HepG2 (cell line): ENCODE data around the gene HDAC10. TPM values are rescaled to one million over a fixed set of nuclear protein-coding genes. Genes with fewer than 3 reads are reported as not detected.

ENCODE experiments used
- ATAC-seq: fragments of 200-7000 bp; cut with Tn5 transposase; 3 replicates; pipeline ENCODE4 v1.9.1; 2020; ENCODE audit warnings: mild to moderate bottlenecking, moderate library complexity
- BruUV-seq: library from RNA; stranded (reverse); fragments of 400-500 nt; replicated peaks from 2 replicates; lab custom pipeline; 2021; lab: Mats Ljungman, UMichigan
- CTCF ChIA-PET: fragments of 300-600 bp; formaldehyde crosslinking; extraction: SDS; loops from one replicate; lab custom pipeline; 2021; ENCODE audit warnings: low total read pairs, inconsistent platforms, low intra/inter-chr PET ratio; lab: Yijun Ruan, JAX
- POLR2A ChIA-PET: fragments of 350-600 bp; sonication (Branson Sonifier 250); formaldehyde crosslinking; loops from one replicate; lab custom pipeline; 2020; ENCODE audit warnings: antibody characterized with exemption, inconsistent platforms; lab: Yijun Ruan, JAX
- DNase-seq: peaks from one replicate; pipeline ENCODE4 v3.0.0-alpha.2; 2015; ENCODE audit warnings: low spot score
- FAIRE-seq: peaks from 3 replicates; lab custom pipeline; 2011; peaks lifted over from hg19 to GRCh38; lab: Jason Lieb, UNC
- H2AFZ ChIP-seq: one replicate; pipeline ENCODE4 v1.6.1; 2011; ENCODE audit warnings: low read length, inconsistent platforms
- H3K27ac ChIP-seq: fragments of 300-600 bp; 3 replicates; pipeline ENCODE4 v1.8.0; 2011; ENCODE audit warnings: mixed run types, mild to moderate bottlenecking, mixed read lengths, low read length, inconsistent platforms; ENCODE audit not compliant: insufficient read depth; ENCODE audit errors: extremely low read length
- H3K27me3 ChIP-seq, 2 experiments: fragments of 200-600 bp in 1 of 2; 2 replicates in 1 of 2; 3 replicates in 1 of 2; pipeline versions ENCODE4 v1.6.0 to v1.8.0; 2011; ENCODE audit warnings: low read length in 2 of 2, mild to moderate bottlenecking in 2 of 2, moderate library complexity in 2 of 2, inconsistent platforms in 1 of 2; ENCODE audit not compliant: insufficient read depth in 2 of 2, control insufficient read depth in 1 of 2
- H3K36me3 ChIP-seq, 2 experiments: fragments of 200-600 bp in 1 of 2; replicated peaks in 1 of 2; 2 replicates in 1 of 2; 3 replicates in 1 of 2; pipeline versions ENCODE4 v1.5.1 to v1.8.0; 2011; ENCODE audit warnings: low read length in 2 of 2, inconsistent platforms in 1 of 2; ENCODE audit not compliant: insufficient read depth in 2 of 2, control insufficient read depth in 1 of 2
- H3K4me1 ChIP-seq: 2 replicates; pipeline ENCODE4 v1.5.1; 2012; ENCODE audit warnings: low read length, inconsistent platforms; ENCODE audit not compliant: insufficient read depth
- H3K4me2 ChIP-seq: 2 replicates; pipeline ENCODE4 v1.6.0; 2011; ENCODE audit warnings: low read depth, low read length, inconsistent platforms
- H3K4me3 ChIP-seq, 3 experiments: fragments of 200-600 bp in 1 of 3; sonication (generic), shearing (Covaris generic) in 1 of 3; replicated peaks in 1 of 3; 2 replicates each; pipeline ENCODE4 v1.5.1; 2011 to 2016; ENCODE audit warnings: low read length in 3 of 3, inconsistent platforms in 2 of 3, low read depth in 2 of 3, mild to moderate bottlenecking in 2 of 3, control low read depth in 1 of 3, mixed read lengths in 1 of 3; ENCODE audit not compliant: insufficient read depth in 1 of 3
- H3K79me2 ChIP-seq: one replicate; pipeline ENCODE4 v1.6.1; 2011; ENCODE audit warnings: low read length, inconsistent platforms; ENCODE audit not compliant: insufficient read depth
- H3K9ac ChIP-seq: 2 replicates; pipeline ENCODE4 v1.6.0; 2011; ENCODE audit warnings: mild to moderate bottlenecking, low read depth, low read length, inconsistent platforms; ENCODE audit not compliant: insufficient read depth
- H3K9me3 ChIP-seq: 2 replicates; pipeline ENCODE4 v1.5.1; 2012; ENCODE audit warnings: mild to moderate bottlenecking, low read length
- H4K20me1 ChIP-seq: 2 replicates; pipeline ENCODE4 v1.6.0; 2011; ENCODE audit warnings: inconsistent platforms, mild to moderate bottlenecking, low read length, moderate library complexity; ENCODE audit not compliant: insufficient read depth
- ATF2 ChIP-seq: sonication (generic); formaldehyde crosslinking; IDR thresholded peaks from 2 replicates; pipeline ENCODE4 v1.4.0; 2020; ENCODE audit warnings: missing genetic modification reagents
- IKZF5 ChIP-seq: IDR thresholded peaks from 2 replicates; pipeline ENCODE4 v1.6.1; 2018; ENCODE audit warnings: missing genetic modification reagents, mild to moderate bottlenecking, missing compliant biosample characterization
- JUNB ChIP-seq: sonication (generic); formaldehyde crosslinking; IDR thresholded peaks from 2 replicates; pipeline ENCODE4 v1.8.0; 2022; ENCODE audit warnings: missing genetic modification reagents, mild to moderate bottlenecking, borderline replicate concordance
- MXD1 ChIP-seq: sonication (generic); formaldehyde crosslinking; IDR thresholded peaks from 2 replicates; pipeline ENCODE4 v1.4.0; 2020; ENCODE audit warnings: mild to moderate bottlenecking, missing genetic modification reagents
- NFKB2 ChIP-seq: sonication (generic); formaldehyde crosslinking; IDR thresholded peaks from 2 replicates; pipeline ENCODE4 v1.4.0; 2020; ENCODE audit warnings: missing genetic modification reagents, borderline replicate concordance
- PAF1 ChIP-seq: IDR thresholded peaks from 2 replicates; pipeline ENCODE4 v1.6.1; 2016; ENCODE audit warnings: missing genetic modification reagents, missing compliant biosample characterization
- POGZ ChIP-seq: sonication (generic); formaldehyde crosslinking; IDR thresholded peaks from 2 replicates; pipeline ENCODE4 v1.4.0; 2020; ENCODE audit warnings: mild to moderate bottlenecking, missing genetic modification reagents
- RBM39 ChIP-seq: fragments of 200-400 bp; formaldehyde crosslinking; IDR thresholded peaks from one replicate; pipeline ENCODE4 v1.6.1; 2018; ENCODE audit warnings: antibody characterized with exemption, mild to moderate bottlenecking, low read depth, low read length; ENCODE audit not compliant: poor library complexity, severe bottlenecking
- RCOR2 ChIP-seq: IDR thresholded peaks from 2 replicates; pipeline ENCODE4 v1.6.1; 2016; ENCODE audit warnings: missing biosample characterization, missing genetic modification reagents
- SMYD3 ChIP-seq: sonication (generic); formaldehyde crosslinking; IDR thresholded peaks from 2 replicates; pipeline ENCODE4 v1.8.1; 2023; ENCODE audit warnings: mild to moderate bottlenecking, missing genetic modification reagents
- SYNCRIP ChIP-seq: fragments of 200-400 bp; formaldehyde crosslinking; IDR thresholded peaks from 2 replicates; pipeline ENCODE4 v1.6.1; 2018; ENCODE audit warnings: mild to moderate bottlenecking, low read depth, low read length; ENCODE audit not compliant: insufficient read depth
- ZBTB7B ChIP-seq: sonication (generic); formaldehyde crosslinking; IDR thresholded peaks from 2 replicates; pipeline ENCODE4 v1.4.0; 2020; ENCODE audit warnings: missing genetic modification reagents
- ZNF224 ChIP-seq: sonication (generic); formaldehyde crosslinking; IDR thresholded peaks from 2 replicates; pipeline ENCODE4 v1.5.0; 2020; ENCODE audit warnings: mild to moderate bottlenecking, missing genetic modification reagents
- ZNF329 ChIP-seq: sonication (generic); formaldehyde crosslinking; IDR thresholded peaks from 2 replicates; pipeline ENCODE4 v1.9.0; 2021; ENCODE audit warnings: low read depth, mild to moderate bottlenecking, missing genetic modification reagents
- ZNF354B ChIP-seq: sonication (generic); formaldehyde crosslinking; IDR thresholded peaks from 2 replicates; pipeline ENCODE4 v1.8.0; 2022; ENCODE audit warnings: mild to moderate bottlenecking, missing genetic modification reagents
- ZNF550 ChIP-seq: sonication (generic); formaldehyde crosslinking; IDR thresholded peaks from 2 replicates; pipeline ENCODE4 v1.4.0; 2020; ENCODE audit warnings: mild to moderate bottlenecking, missing genetic modification reagents, borderline replicate concordance
- ZNF589 ChIP-seq: sonication (generic); formaldehyde crosslinking; conservative IDR thresholded peaks from 2 replicates; pipeline ENCODE4 v1.8.0; 2022; ENCODE audit warnings: mild to moderate bottlenecking, moderate library complexity, missing genetic modification reagents
- ZNF724P ChIP-seq: sonication (generic); formaldehyde crosslinking; IDR thresholded peaks from 2 replicates; pipeline ENCODE4 v1.8.0; 2022; ENCODE audit warnings: missing genetic modification reagents, borderline replicate concordance
- ZUFSP ChIP-seq: sonication (generic); formaldehyde crosslinking; IDR thresholded peaks from 2 replicates; pipeline ENCODE4 v1.9.0; 2021; ENCODE audit warnings: missing genetic modification reagents, mild to moderate bottlenecking, borderline replicate concordance
- WGBS: methylation state at CpG from one replicate; pipeline ENCODE4 v1.1.6; 2017; ENCODE audit warnings: low lambda C conversion rate; 5-methylcytosine and 5-hydroxymethylcytosine counted together
- in situ Hi-C: cut with HindIII; loops from 2 replicates; pipeline ENCODE4 v1.10.0; 2017; ENCODE audit warnings: low pct_unique_long_range_greater_than_20kb; ENCODE audit not compliant: extremely low pct_ligation_motif_present
- intact Hi-C: fragments of 100-400 bp; cut with micrococcal nuclease; formaldehyde crosslinking; loops from one replicate; pipeline ENCODE4 v1.10.0; 2022; ENCODE audit not compliant: unreplicated experiment
- polyA plus RNA-seq, 8 experiments: library from polyadenylated mRNA; depleted of rRNA in 3 of 8; stranded (reverse) in 7 of 8; unstranded in 1 of 8; fragments of >200 nt; fragmentation: Illumina TruSeq in 4 of 8; extraction: Trizol in 4 of 8; gene quantifications; 2 replicates each; pipeline versions ENCODE4 v1.2.1 to v1.2.3, GENCODE V29; 2011 to 2016; ENCODE audit warnings: low read depth in 4 of 8, missing spikeins in 1 of 8, mixed read lengths in 1 of 8; ENCODE audit not compliant: insufficient read depth in 1 of 8
- total RNA-seq, 5 experiments: library from RNA; depleted of rRNA; stranded (reverse); fragments of >200 nt; fragmentation: Illumina TruSeq; extraction: Trizol; gene quantifications; 2 replicates each; pipeline ENCODE4 v1.2.3, GENCODE V29; 2016; ENCODE audit warnings: low read depth in 1 of 5

HDAC10 gene
- total and polyA plus RNA-seq, 2 of the 13 experiments (the other 11 are each of a cell fraction or from before 2014, with no cell fraction given): 13.9 to 14.9 TPM

- no peak for TF ChIP-seq ZNF329 (CRISPR knock-in tag)
- no peak for TF ChIP-seq MXD1 (CRISPR knock-in tag)
- TF ChIP-seq ZNF224 (CRISPR knock-in tag): no peak
- TF ChIP-seq ZNF589: no peak
Observed at GRCh38 chr22:50278461-50278860, 27.4 kb upstream of the HDAC10 start (continued).

GRCh38 chr22:50277761-50278160 lies 26.7 kb upstream of the HDAC10 start:
- no peak for TF ChIP-seq SYNCRIP
- no peak for TF ChIP-seq ZBTB7B (CRISPR knock-in tag)
- TF ChIP-seq IKZF5: no peak
- TF ChIP-seq ATF2: no peak
- TF ChIP-seq PAF1 (CRISPR knock-in tag): no peak
- no peak for TF ChIP-seq ZUFSP (CRISPR knock-in tag)
- TF ChIP-seq JUNB (CRISPR knock-in tag): no peak
- TF ChIP-seq POGZ (CRISPR knock-in tag): no peak
- TF ChIP-seq ZNF550 (CRISPR knock-in tag): no peak
- no peak for TF ChIP-seq RBM39
- TF ChIP-seq NFKB2 (CRISPR knock-in tag): no peak
- no peak for TF ChIP-seq ZNF724P
- TF ChIP-seq RCOR2 (CRISPR knock-in tag): no peak
- no peak for TF ChIP-seq ZNF354B
- TF ChIP-seq SMYD3 (CRISPR knock-in tag): no peak
- Histone ChIP-seq H2AFZ (no peak overlapping the region), H3K4me2 (no peak overlapping the region), H3K79me2 (no peaks in the 10 kb centered on the region), H3K36me3 (peaks cover 33 to 41% of the 10 kb centered on the region in 2 experiments; a peak in 4 of 5 replicates), H3K4me1 (peaks cover 6% of the 10 kb centered on the region), H3K4me3 (no peak overlapping the region), H3K9me3 (no peaks in the 10 kb centered on the region), H3K27ac (no peak overlapping the region), H3K27me3 (no peaks in the 10 kb centered on the region), H4K20me1 (0 out of 2 replicates have a peak, but pooled peaks cover 3% of the 10 kb centered on the region), H3K9ac (no peak overlapping the region)
- 95% methylated on average over 15 of the region's 25 CpGs for WGBS
- POLR2A ChIA-PET: no interaction called here
- in situ Hi-C loops: loop anchor here (5.0 kb wide), 1 partner anchor 50 kb away; the partner anchor contains the start of gene DENND6B
- CTCF ChIA-PET: interaction anchor here (2.5 kb wide), 1 partner anchor 49 kb away, joined by 133 read pairs; the partner anchor contains the start of gene DENND6B
- intact Hi-C loops: no loop called here
- ATAC-seq: no peak
- no peak for DNase-seq
- BruUV-seq: no TSS peak
- no peak for FAIRE-seq
